Measurements from ENCODE around the gene SORL1.

Gene SORL1

DNA sequence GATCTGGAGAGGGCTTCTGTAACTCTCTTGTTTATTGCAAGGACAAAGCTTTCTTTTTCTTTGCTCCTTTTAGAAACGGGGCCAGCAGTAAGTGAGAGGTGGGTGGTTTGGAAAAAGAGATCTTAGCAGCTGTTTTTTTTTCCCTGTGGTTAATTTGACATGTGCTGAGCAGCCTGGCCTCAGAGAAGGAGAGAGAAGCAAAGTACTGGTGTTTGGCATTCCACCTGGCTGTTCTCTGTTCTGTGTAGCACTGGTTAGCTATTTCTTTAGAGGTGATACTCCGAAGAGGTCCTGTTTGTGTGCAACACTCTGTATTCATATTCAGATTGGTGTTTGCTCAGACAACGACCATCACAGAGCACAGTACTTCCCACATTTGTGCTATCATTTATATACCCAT is 81.5 kb downstream of the SORL1 start:
- DNase-seq (ENCODE audit: low read depth in 1 of 2, low spot score in 1 of 2): no peak

GRCh38 chr11:121534131-121535093 is 82.3 kb downstream of the SORL1 start:
- DNase-seq (ENCODE audit: low read depth in 1 of 2, low spot score in 1 of 2): no peak

GRCh38 chr11:121535129-121535796 is 83.1 kb downstream of the SORL1 start:
- no peak for DNase-seq (ENCODE audit: low read depth in 1 of 2, low spot score in 1 of 2)

- no peak for DNase-seq (ENCODE audit: low read depth in 1 of 2, low spot score in 1 of 2)
Measured at GRCh38 chr11:121536126-121536525, 84.0 kb downstream of the SORL1 start.

- DNase-seq (ENCODE audit: low read depth in 1 of 2, low spot score in 1 of 2): no peak
Measured at GRCh38 chr11:121538054-121538453, 85.9 kb downstream of the SORL1 start.

- DNase-seq (ENCODE audit: low read depth in 1 of 2, low spot score in 1 of 2): no peak
Measured at GRCh38 chr11:121539000-121539399, 86.9 kb downstream of the SORL1 start.

- no peak for DNase-seq (ENCODE audit: low read depth in 1 of 2, low spot score in 1 of 2)
Measured at GRCh38 chr11:121540627-121541026, 88.5 kb downstream of the SORL1 start.

- no peak for DNase-seq (ENCODE audit: low read depth in 1 of 2, low spot score in 1 of 2)
Measured at GRCh38 chr11:121543836-121544380, 91.8 kb downstream of the SORL1 start.

GRCh38 chr11:121544956-121545355 is 92.8 kb downstream of the SORL1 start:
- DNase-seq (ENCODE audit: low read depth in 1 of 2, low spot score in 1 of 2): no peak

- no peak for DNase-seq (ENCODE audit: low read depth in 1 of 2, low spot score in 1 of 2)
Measured at GRCh38 chr11:121547574-121547973, 95.5 kb downstream of the SORL1 start.

DNA sequence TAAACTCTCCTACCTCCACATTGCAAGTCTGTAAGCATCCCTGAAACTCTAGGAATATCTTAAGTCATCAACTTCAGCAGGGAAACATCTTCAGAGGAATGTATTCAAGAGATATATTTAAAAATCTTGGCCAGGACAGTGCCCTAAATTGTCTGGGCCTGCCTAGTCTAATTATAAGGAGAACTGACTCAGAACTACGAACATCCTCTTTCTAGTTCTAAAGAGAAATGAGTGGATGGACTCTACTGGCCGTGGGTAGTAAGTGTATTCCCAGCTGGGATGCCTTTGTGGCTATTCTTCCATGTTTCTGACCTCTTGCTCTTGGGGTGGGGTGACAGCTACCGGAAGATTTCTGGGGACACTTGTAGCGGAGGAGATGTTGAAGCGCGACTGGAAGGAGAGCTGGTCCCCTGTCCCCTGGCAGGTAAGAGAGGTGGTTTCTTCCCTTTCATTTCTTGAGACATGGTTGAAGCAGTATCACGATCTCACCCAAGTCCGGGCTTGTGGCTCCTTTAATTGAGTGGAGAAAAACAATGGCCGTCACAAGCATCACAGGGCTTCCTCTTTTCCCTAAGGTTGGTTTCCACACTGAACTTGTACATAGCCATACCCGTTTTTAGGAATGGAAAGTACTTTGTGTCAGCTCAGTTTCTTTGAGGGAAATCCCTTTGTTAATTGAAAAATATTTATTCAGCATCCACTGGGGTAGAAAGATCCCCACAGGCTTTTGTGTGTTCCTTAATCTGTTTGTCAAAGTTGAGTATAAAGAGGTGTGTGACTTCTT is 98.3 kb downstream of the SORL1 start:
- no peak for DNase-seq (ENCODE audit: low read depth in 1 of 2, low spot score in 1 of 2)

GRCh38 chr11:121551463-121551862 is 99.3 kb downstream of the SORL1 start:
- no peak for DNase-seq (ENCODE audit: low read depth in 1 of 2, low spot score in 1 of 2)

DNA sequence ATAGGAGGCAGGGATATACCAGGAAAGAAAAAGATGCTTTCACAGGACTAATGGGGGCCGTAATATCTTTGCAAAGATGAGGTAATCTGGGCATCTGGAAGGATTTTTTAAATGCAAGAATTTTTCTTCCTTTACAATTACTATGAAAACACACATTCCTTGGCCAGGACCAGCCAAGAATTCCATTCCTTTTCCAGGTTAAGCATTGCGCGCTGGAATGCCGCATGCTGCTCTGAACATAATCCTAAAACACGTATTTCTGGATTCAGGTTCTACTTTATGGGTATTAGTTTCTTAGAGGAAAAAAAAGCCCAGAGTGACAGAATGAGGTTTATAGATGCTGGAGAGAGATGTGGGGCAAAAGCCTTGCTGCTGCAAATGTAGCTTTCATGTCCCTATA is 100.0 kb downstream of the SORL1 start:
- no peak for DNase-seq (ENCODE audit: low read depth in 1 of 2, low spot score in 1 of 2)

- no peak for DNase-seq (ENCODE audit: low read depth in 1 of 2, low spot score in 1 of 2)
Measured at GRCh38 chr11:121552644-121553043, 100.5 kb downstream of the SORL1 start.

GRCh38 chr11:121553389-121553788 is 101.3 kb downstream of the SORL1 start:
- DNase-seq (ENCODE audit: low read depth in 1 of 2, low spot score in 1 of 2): no peak

DNA sequence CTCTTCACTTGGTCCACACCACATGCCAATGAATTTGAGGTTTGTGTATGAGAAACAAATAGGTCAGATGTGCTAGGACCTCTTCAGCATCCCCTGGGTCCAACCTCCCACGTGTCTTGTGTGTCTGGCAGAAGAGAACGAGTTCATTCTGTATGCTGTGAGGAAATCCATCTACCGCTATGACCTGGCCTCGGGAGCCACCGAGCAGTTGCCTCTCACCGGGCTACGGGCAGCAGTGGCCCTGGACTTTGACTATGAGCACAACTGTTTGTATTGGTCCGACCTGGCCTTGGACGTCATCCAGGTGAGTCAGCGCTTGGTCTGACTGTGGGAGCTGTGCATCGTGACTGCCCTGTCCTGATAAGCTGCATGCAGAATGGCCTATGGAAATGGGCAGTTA is 101.7 kb downstream of the SORL1 start:
- DNase-seq (ENCODE audit: low read depth in 1 of 2, low spot score in 1 of 2): no peak

DNA sequence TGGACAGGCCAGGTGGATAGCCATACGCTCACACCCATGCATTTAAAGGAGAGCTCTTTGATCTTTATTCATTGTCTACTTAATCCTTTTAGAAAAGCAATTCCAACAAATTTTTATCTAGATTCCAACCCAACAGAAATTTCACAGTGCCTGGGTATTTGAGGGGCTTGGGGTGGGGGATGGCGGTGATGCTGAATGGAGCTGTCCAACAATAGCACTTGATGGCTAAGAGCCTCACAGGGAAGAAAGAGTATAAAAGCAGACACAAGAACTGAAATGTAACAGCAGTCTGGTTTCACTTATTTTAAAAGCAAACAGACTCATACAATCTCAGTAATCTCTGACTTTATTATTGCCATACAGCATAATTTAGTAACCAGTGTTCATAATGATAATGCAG is 102.4 kb downstream of the SORL1 start:
- DNase-seq (ENCODE audit: low read depth in 1 of 2, low spot score in 1 of 2): no peak

- no peak for DNase-seq (ENCODE audit: low read depth in 1 of 2, low spot score in 1 of 2)
Measured at GRCh38 chr11:121555121-121555520, 103.0 kb downstream of the SORL1 start.

- DNase-seq (ENCODE audit: low read depth in 1 of 2, low spot score in 1 of 2): no peak
Measured at GRCh38 chr11:121556937-121557336, 104.8 kb downstream of the SORL1 start.

DNA sequence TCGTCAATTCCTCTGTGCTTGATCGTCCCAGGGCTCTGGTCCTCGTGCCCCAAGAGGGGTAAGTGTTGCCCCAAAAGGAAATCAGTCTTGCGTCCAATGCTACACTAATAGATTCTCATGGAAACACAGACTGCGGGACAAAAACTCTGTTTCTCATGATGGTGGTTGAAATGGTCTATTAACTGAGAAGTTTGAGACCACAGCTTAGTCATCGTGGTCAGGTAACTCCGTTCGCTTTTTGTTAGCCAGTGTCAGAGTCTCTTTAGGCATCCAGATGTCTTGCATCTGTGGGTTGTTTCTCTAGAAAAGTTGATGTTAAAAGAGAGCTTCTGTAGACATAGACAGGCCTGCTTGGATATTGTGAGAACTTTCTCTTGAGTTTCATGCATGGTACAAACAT is 105.2 kb downstream of the SORL1 start:
- DNase-seq (ENCODE audit: low read depth in 1 of 2, low spot score in 1 of 2): no peak

- no peak for DNase-seq (ENCODE audit: low read depth in 1 of 2, low spot score in 1 of 2)
Measured at GRCh38 chr11:121559606-121560200, 107.6 kb downstream of the SORL1 start.

All from activated T-helper 1 cell treated with anti-CD3 and anti-CD28 coated beads, Interleukin-2, amount 50 U/mL, for 16 hours (primary cell).